Mucosa of descending colon (tissue), 3 donors: Measurements from ENCODE around the gene SLC17A9. TPM values are rescaled to one million over a fixed set of nuclear protein-coding genes. Genes with fewer than 3 reads are reported as not detected.

Source experiments
- ATAC-seq: fragments of 200-7000 bp; cut with Tn5 transposase; one replicate; pipeline ENCODE4 v1.9.1; 2020; ENCODE audit warnings: mild to moderate bottlenecking, moderate library complexity
- DNase-seq, 3 donors: peaks; one replicate each; pipeline ENCODE4 v3.0.0-alpha.2; 2020
- H3K36me3 ChIP-seq: fragments of 200-600 bp; one replicate; pipeline ENCODE4 v1.8.0; 2021; ENCODE audit warnings: low read depth, mild to moderate bottlenecking
- H3K4me1 ChIP-seq: fragments of 200-600 bp; one replicate; pipeline ENCODE4 v1.8.0; 2021; ENCODE audit warnings: low read depth, mild to moderate bottlenecking
- H3K4me3 ChIP-seq: fragments of 200-600 bp; one replicate; pipeline ENCODE4 v1.8.0; 2021; ENCODE audit warnings: mild to moderate bottlenecking
- H3K9me3 ChIP-seq: fragments of 200-600 bp; one replicate; pipeline ENCODE4 v1.8.0; 2021; ENCODE audit warnings: mild to moderate bottlenecking
- intact Hi-C, 2 donors: fragments of 100-400 bp; cut with DNase I in 1 of 2; cut with micrococcal nuclease in 1 of 2; formaldehyde crosslinking; loops; one replicate each; pipeline versions ENCODE4 v1.11.0 to v1.11.1; 2022; cut with DNase I, micrococcal nuclease
- total RNA-seq, 3 donors: library from RNA; stranded (reverse); fragmentation: NEBNext Ultra II Directional in 2 of 3; extraction: Animal tissue kit (Norgen Biotek cat#: 25700) in 2 of 3; gene quantifications; one replicate each; pipeline versions ENCODE4 v1.2.1 to v1.2.4, GENCODE V29; 2021 to 2023
- TF ChIP-seq, protein P1 (sequence below): fragments of 200-600 bp; IDR thresholded peaks from one replicate; pipeline ENCODE4 v1.8.0; 2022; ENCODE audit warnings: antibody characterized with exemption, mild to moderate bottlenecking
- donor health status: DM: no; HTN: no; CAD: no; lungs with moderate emphysema.
- donor health status: DM: no; HTN: no; CAD: no.
- donor health status: DM: no; HTN: yes; CAD: no.

SLC17A9 gene
- total RNA-seq, 3 donors from 2014 or later, result 4.8 to 22.2 (median 6.4) TPM

DNA sequence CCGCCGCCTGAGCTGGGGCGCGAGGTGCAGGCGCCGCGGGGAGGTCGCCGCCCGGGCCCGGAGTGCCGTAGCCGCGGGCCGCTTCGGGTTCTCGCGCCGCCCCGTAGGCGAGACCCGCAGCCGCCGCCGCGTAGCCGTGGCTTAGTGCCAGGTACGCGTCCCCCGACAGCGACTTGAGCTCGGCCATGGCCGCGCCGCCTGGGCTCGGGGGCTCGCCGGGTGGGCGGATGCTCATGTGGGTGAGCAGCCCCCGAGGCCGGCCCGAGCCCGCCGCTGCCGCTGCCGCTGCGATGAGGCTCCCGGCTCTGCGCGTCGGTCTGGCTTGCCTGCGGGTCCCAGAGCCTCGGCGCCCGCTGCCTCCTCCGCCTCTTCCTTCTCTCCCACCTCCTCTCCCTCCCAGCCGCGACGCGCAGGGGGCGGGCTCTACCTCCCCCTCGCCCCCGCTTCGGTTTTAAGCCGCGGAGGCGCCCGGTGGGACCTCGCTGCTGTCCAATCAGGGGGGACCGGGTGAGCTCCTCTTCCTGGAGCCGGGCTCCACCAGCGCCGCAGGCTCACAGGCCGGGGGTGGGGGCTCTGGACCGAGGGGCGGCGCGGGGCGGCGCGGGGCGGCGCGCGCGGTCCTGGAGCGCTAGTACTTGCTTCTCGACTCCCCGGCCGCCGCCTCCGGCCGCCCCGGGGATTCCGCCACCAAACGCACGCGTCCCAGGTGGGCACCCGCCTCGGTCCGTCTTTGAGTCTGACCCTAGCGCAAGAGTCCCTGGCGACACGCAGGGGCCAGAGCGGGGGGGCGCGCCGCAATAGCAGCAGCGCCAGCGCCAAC is 54.2 kb downstream of the SLC17A9 start, which contains the start of gene BHLHE23:
TSS of gene BHLHE23 (minus strand) at position 425 of the 820 bp plus-strand sequence. CDS start at position 235, 190 bp downstream.
- H3K9me3 ChIP-seq, result no peaks in the 10 kb centered on the region

DNA sequence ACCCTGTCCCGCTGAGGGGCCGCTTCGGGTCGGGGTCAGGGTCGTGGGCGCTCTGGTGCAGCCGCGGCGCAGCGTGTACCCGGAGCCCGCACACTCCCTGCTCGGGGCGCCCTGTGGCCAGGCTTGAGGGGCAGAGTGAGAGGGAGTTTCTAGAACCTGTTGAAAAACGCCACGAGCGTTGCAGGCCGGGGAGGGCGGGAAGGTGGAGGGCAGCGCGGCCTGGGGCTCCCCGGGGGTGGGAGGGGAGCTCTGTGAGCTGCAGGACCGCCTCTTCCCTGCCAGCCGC is 54.8 kb downstream of the SLC17A9 start:
- H3K36me3 ChIP-seq, result no peaks in the 10 kb centered on the region
- ATAC-seq (no peak), DNase-seq (no peak)
- TF ChIP-seq, protein P1, sequence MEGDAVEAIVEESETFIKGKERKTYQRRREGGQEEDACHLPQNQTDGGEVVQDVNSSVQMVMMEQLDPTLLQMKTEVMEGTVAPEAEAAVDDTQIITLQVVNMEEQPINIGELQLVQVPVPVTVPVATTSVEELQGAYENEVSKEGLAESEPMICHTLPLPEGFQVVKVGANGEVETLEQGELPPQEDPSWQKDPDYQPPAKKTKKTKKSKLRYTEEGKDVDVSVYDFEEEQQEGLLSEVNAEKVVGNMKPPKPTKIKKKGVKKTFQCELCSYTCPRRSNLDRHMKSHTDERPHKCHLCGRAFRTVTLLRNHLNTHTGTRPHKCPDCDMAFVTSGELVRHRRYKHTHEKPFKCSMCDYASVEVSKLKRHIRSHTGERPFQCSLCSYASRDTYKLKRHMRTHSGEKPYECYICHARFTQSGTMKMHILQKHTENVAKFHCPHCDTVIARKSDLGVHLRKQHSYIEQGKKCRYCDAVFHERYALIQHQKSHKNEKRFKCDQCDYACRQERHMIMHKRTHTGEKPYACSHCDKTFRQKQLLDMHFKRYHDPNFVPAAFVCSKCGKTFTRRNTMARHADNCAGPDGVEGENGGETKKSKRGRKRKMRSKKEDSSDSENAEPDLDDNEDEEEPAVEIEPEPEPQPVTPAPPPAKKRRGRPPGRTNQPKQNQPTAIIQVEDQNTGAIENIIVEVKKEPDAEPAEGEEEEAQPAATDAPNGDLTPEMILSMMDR, result no peak
- intact Hi-C loops, result loop anchor here in 1 of 2 donors (10.0 kb wide), 1 partner anchor 133 kb away; no protein-coding TSS in a partner anchor
- H3K9me3 ChIP-seq, result no peaks in the 10 kb centered on the region
- H3K4me3 ChIP-seq, result no peak overlapping the region
- peaks cover 8% of the 10 kb centered on the region for H3K4me1 ChIP-seq

More for the DNA sequence above, 54.2 kb downstream of the SLC17A9 start, which contains the start of gene BHLHE23:
- intact Hi-C loops, result loop anchor here in 1 of 2 donors (10.0 kb wide), 1 partner anchor 132 kb away; no protein-coding TSS in a partner anchor
- no peaks in the 10 kb centered on the region for H3K36me3 ChIP-seq
- no peak within 1 kb of the TSS for H3K4me3 ChIP-seq
- DNase-seq, result no peak
- peaks cover 8% of the 10 kb centered on the region for H3K4me1 ChIP-seq
- ATAC-seq, result no peak
- TF ChIP-seq, protein P1, result no peak

DNA sequence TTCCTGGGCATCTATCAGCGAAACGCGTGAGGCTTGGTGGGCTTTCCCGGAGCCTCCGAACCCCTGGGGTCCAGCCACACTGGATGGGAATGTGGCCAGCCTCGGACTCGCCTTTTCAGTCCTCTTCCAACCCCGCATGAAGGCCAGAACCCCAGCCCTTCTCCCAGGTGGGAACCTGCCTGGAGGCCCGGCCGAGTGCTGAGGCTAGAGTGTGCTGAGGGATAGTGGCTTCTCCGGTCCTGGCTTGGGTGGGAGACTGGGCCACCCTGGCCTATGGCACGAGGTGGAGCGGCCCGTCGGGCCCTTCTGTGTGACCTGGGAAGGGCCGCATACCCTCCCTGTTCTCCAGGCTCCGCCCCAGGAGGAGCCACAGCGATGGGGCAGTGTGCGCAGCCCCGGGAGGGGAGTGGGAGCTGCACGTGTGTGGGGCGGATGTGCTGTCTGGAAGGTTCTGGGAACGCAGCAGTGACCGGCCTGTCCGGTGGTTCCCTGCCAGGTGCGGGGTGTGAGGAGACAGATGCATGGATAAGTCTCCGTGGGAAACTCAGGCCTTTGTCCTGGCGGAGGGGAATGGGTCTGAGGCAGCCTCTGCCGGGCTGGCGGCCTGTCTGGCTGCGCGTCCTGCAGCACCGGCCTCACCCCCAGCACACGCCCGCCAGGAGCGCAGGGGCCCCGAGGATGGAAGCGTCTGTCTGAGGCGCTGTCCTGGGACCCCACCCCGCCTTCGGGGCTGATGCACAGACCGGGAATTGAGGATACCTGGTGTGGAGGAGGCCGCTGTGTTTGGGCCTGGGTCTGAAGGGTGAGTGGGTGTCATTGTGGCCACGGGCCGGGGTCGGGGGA is 55.4 kb downstream of the SLC17A9 start:
- DNase-seq, result no peak
- Histone ChIP-seq H3K4me1 (peaks cover 8% of the 10 kb centered on the region), H3K4me3 (no peak overlapping the region), H3K36me3 (no peaks in the 10 kb centered on the region), H3K9me3 (no peaks in the 10 kb centered on the region)
- intact Hi-C loops, result loop anchor here (2.0 to 10.0 kb wide), 2 partner anchors 35 to 133 kb away; no protein-coding TSS in a partner anchor
- ATAC-seq, result no peak
- TF ChIP-seq, protein P1, result no peak

DNA sequence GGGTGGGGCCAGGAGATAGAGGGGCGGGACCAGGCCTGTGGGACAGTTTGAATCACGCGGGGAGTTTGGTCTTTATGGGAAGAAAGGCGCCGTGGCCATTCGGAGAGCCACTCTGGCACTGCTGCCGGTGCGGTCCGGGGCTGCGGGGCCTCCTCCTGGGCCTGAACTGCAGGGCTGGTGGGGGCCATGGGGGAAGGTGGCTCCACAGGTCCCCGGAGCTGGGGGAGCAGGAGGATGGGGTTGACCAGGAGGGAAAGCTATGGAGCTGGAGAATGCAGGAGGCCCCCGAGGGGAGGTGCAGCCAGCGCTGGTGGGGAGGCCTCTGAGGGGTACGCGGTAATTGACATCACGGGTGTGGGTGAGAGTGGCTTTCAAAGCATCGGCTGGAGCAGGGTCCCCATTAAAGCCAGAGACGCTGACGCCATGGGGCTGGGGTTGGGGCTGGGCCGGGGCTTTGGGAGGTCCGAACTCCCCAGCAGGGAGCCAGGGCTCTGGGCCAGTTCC is 56.1 kb downstream of the SLC17A9 start:
- TF ChIP-seq, protein P1, result no peak
- intact Hi-C loops, result loop anchor here (2.0 to 10.0 kb wide), 2 partner anchors 36 to 134 kb away; no protein-coding TSS in a partner anchor
- Histone ChIP-seq H3K4me1 (peaks cover 8% of the 10 kb centered on the region), H3K4me3 (no peak overlapping the region), H3K9me3 (no peaks in the 10 kb centered on the region), H3K36me3 (no peaks in the 10 kb centered on the region)
- no peak for DNase-seq
- no peak for ATAC-seq
